ENCODE results near the gene BTG1.
A peak's percentile ranks its signal among the peaks of the same experiment; 100 is the strongest.

The BTG1 gene, protein sequence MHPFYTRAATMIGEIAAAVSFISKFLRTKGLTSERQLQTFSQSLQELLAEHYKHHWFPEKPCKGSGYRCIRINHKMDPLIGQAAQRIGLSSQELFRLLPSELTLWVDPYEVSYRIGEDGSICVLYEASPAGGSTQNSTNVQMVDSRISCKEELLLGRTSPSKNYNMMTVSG

DNA sequence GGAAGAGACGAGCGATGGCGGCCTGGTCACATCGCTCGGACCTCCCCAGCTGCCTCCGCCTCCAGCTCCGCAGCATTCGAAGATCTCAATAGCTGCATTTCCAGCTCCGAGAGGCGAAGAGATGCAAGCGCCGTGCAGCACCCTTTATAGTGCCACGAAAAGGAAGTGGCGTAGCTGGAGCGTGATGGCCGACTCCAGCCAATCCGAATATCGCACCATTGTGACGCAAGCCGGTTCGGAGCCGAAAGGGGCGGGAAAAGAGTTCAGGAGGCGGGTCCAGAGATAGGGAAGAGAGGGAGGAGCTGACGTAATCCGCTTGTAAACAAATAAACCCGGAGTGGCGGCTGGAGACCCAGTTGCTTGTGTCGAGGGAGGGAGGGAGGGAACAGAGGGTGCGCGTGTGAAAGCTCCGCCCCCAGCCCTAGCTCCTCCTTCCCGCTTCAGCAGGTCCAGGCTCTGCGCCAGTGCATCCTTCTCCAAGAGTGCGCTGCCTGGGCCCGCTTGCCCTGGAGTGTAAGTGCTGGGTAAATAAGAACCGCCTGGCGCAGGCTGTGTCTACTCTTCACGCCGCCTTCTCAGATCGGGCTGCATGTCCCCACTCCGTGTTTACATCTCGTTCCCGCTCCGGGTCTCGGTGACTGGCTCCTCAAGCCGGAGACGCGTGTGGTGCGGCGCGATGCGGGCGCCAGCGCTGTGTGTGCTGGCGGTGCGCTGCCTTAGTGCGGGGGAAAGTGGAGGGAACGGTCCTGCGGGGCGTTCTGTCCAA is at the start of gene BTG1:
BTG1 (minus strand) TSS at position 116 of the 766 bp plus-strand sequence. CDS start 311 bp downstream, outside the sequence.
- Histone ChIP-seq H3K36me3 (ENCODE audit: control insufficient read depth in 2 of 2, insufficient read depth in 2 of 2, low read length in 2 of 2) (peaks cover 16 to 21% of the 10 kb centered on the region in 2 donors), H3K9me3 (ENCODE audit: control insufficient read depth in 2 of 2, low read length in 2 of 2) (no peaks in the 10 kb centered on the region), H3K9ac (ENCODE audit: low read depth in 1 of 2, low read length in 2 of 2) (peak within 1 kb of the TSS; percentile 96 to 99), H3K27ac (ENCODE audit: low read depth in 2 of 2, low read length in 2 of 2) (peak within 1 kb of the TSS; percentile 98 to 99), H3K27me3 (ENCODE audit: control insufficient read depth in 2 of 2, insufficient read depth in 2 of 2, low read length in 2 of 2) (no peaks in the 10 kb centered on the region), H3K4me1 (ENCODE audit: control insufficient read depth in 2 of 2, insufficient read depth in 2 of 2, low read length in 2 of 2) (peaks cover 1 to 4% of the 10 kb centered on the region in 2 donors), H3K4me3 (ENCODE audit: low read length in 2 of 2) (peak within 1 kb of the TSS; percentile 88 to 93)

DNA sequence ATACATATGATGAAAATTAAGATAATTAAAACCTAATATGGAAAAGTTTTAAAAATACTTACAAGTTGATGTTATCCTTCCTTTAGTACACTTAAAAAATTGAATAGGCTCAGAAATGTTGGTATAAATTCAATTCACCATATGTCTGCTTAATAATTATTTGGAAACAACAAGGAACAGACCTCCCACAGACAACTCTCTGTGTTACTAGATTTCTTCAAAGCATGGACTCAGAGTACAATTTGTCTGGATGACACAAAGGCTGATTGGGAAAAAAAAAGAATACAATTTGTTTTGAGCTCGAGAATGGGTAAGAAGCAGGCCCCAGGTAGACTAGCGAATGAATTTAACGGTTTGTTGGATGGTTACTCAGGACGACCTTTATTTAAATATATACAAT is 48.9 kb upstream of the BTG1 start:
- Histone ChIP-seq H3K27me3 (ENCODE audit: control insufficient read depth in 2 of 2, insufficient read depth in 2 of 2, low read length in 2 of 2) (no peaks in the 10 kb centered on the region), H3K9me3 (ENCODE audit: control insufficient read depth in 2 of 2, low read length in 2 of 2) (no peaks in the 10 kb centered on the region), H3K36me3 (ENCODE audit: control insufficient read depth in 2 of 2, insufficient read depth in 2 of 2, low read length in 2 of 2) (no peaks in the 10 kb centered on the region), H3K4me1 (ENCODE audit: control insufficient read depth in 2 of 2, insufficient read depth in 2 of 2, low read length in 2 of 2) (no peaks in the 10 kb centered on the region), H3K4me3 (ENCODE audit: low read length in 2 of 2) (no peak overlapping the region), H3K9ac (ENCODE audit: low read depth in 1 of 2, low read length in 2 of 2) (no peak overlapping the region), H3K27ac (ENCODE audit: low read depth in 2 of 2, low read length in 2 of 2) (no peak overlapping the region)

DNA sequence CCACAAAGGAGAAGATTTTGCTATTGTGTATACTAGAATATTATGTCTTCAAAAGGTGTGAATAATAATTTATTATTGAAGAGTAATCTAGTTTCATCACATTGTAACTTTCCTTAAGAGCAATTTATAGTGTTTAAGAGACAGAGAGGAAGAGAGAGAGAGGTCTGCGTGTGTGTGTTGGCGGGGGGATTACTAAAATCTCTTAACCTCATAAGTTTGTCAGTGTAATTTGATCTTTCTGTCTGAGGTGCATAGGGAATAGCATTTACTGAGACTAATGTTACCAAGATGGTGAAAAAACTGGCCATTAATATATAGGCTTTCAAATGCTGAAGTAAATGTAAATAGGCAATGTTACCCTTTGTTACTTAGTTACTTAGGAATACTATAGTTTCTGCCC is 48.2 kb upstream of the BTG1 start:
- H3K4me1 ChIP-seq (ENCODE audit: control insufficient read depth in 2 of 2, insufficient read depth in 2 of 2, low read length in 2 of 2), result no peaks in the 10 kb centered on the region
- H3K9ac ChIP-seq (ENCODE audit: low read depth in 1 of 2, low read length in 2 of 2), result no peak overlapping the region
- H3K9me3 ChIP-seq (ENCODE audit: control insufficient read depth in 2 of 2, low read length in 2 of 2), result no peaks in the 10 kb centered on the region
- H3K27ac ChIP-seq (ENCODE audit: low read depth in 2 of 2, low read length in 2 of 2), result no peak overlapping the region
- no peaks in the 10 kb centered on the region for H3K36me3 ChIP-seq (ENCODE audit: control insufficient read depth in 2 of 2, insufficient read depth in 2 of 2, low read length in 2 of 2)
- no peak overlapping the region for H3K4me3 ChIP-seq (ENCODE audit: low read length in 2 of 2)
- H3K27me3 ChIP-seq (ENCODE audit: control insufficient read depth in 2 of 2, insufficient read depth in 2 of 2, low read length in 2 of 2), result no peaks in the 10 kb centered on the region

DNA sequence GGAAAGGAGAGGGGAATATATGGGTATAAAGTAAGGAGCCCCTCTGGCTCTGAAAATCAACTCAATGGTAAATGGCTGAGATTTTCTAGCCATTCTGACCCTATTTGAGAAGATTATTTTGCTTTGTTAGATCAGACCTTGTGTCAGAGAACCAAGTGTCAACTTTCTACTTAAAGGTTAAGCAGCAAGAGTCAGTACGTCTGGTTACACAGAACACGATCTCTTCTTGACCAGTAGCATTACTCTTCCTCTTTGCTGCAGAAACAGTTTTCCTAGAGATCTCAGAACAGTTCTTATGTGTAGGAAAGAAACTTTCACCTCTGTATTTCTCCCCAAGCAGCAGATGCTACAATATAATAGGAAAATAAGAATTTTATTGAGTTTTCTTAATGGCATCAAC is 47.4 kb upstream of the BTG1 start:
- Histone ChIP-seq H3K9ac (ENCODE audit: low read depth in 1 of 2, low read length in 2 of 2) (no peak overlapping the region), H3K4me3 (ENCODE audit: low read length in 2 of 2) (no peak overlapping the region), H3K36me3 (ENCODE audit: control insufficient read depth in 2 of 2, insufficient read depth in 2 of 2, low read length in 2 of 2) (no peaks in the 10 kb centered on the region), H3K27ac (ENCODE audit: low read depth in 2 of 2, low read length in 2 of 2) (no peak overlapping the region), H3K9me3 (ENCODE audit: control insufficient read depth in 2 of 2, low read length in 2 of 2) (no peaks in the 10 kb centered on the region), H3K27me3 (ENCODE audit: control insufficient read depth in 2 of 2, insufficient read depth in 2 of 2, low read length in 2 of 2) (no peaks in the 10 kb centered on the region), H3K4me1 (ENCODE audit: control insufficient read depth in 2 of 2, insufficient read depth in 2 of 2, low read length in 2 of 2) (no peaks in the 10 kb centered on the region)

DNA sequence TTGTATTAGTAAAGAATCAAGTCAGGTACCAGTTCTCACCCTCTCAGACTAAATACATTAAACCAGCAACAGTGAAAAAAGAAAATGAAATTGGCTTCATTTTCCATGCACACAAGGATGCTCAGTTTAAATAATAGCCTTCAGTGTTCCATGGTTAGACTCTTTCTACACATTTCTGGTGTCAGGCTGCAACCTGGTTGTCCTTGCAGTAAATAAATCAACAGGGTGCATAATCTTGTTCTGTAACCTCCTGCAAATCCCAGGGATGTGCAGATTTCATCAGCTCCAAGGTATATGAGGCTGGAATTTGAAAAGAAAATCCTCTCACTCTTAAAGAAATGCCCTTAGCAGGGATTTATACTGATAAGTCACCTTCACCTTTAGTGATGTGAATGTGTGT is 46.7 kb upstream of the BTG1 start:
- no peak overlapping the region for H3K4me3 ChIP-seq (ENCODE audit: low read length in 2 of 2)
- H3K27ac ChIP-seq (ENCODE audit: low read depth in 2 of 2, low read length in 2 of 2), result no peak overlapping the region
- H3K36me3 ChIP-seq (ENCODE audit: control insufficient read depth in 2 of 2, insufficient read depth in 2 of 2, low read length in 2 of 2), result no peaks in the 10 kb centered on the region
- no peaks in the 10 kb centered on the region for H3K4me1 ChIP-seq (ENCODE audit: control insufficient read depth in 2 of 2, insufficient read depth in 2 of 2, low read length in 2 of 2)
- no peaks in the 10 kb centered on the region for H3K27me3 ChIP-seq (ENCODE audit: control insufficient read depth in 2 of 2, insufficient read depth in 2 of 2, low read length in 2 of 2)
- H3K9me3 ChIP-seq (ENCODE audit: control insufficient read depth in 2 of 2, low read length in 2 of 2), result no peaks in the 10 kb centered on the region
- no peak overlapping the region for H3K9ac ChIP-seq (ENCODE audit: low read depth in 1 of 2, low read length in 2 of 2)

DNA sequence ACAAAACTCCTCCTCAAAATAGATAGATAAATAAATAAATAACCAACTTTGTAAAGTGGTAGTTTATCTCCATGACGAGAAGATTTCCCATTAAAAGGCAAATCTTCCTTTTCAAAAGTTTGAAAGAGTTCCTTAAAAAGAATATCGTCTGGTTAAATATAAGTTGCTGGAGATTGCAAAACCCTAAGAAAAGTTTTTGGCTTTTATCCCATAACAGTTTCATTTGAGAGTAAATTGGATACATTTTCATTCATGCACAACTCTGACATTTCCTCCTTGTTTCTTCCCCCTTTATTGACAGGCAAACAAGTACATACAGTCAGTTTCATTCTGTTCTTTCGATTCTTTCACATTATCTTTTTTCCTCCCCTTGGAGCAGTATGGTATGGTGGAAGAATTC is 45.4 kb upstream of the BTG1 start:
- H3K4me3 ChIP-seq (ENCODE audit: low read length in 2 of 2), result no peak overlapping the region
- no peaks in the 10 kb centered on the region for H3K27me3 ChIP-seq (ENCODE audit: control insufficient read depth in 2 of 2, insufficient read depth in 2 of 2, low read length in 2 of 2)
- H3K9me3 ChIP-seq (ENCODE audit: control insufficient read depth in 2 of 2, low read length in 2 of 2), result no peaks in the 10 kb centered on the region
- H3K9ac ChIP-seq (ENCODE audit: low read depth in 1 of 2, low read length in 2 of 2), result no peak overlapping the region
- H3K36me3 ChIP-seq (ENCODE audit: control insufficient read depth in 2 of 2, insufficient read depth in 2 of 2, low read length in 2 of 2), result no peaks in the 10 kb centered on the region
- H3K4me1 ChIP-seq (ENCODE audit: control insufficient read depth in 2 of 2, insufficient read depth in 2 of 2, low read length in 2 of 2), result no peaks in the 10 kb centered on the region
- H3K27ac ChIP-seq (ENCODE audit: low read depth in 2 of 2, low read length in 2 of 2), result no peak overlapping the region

DNA sequence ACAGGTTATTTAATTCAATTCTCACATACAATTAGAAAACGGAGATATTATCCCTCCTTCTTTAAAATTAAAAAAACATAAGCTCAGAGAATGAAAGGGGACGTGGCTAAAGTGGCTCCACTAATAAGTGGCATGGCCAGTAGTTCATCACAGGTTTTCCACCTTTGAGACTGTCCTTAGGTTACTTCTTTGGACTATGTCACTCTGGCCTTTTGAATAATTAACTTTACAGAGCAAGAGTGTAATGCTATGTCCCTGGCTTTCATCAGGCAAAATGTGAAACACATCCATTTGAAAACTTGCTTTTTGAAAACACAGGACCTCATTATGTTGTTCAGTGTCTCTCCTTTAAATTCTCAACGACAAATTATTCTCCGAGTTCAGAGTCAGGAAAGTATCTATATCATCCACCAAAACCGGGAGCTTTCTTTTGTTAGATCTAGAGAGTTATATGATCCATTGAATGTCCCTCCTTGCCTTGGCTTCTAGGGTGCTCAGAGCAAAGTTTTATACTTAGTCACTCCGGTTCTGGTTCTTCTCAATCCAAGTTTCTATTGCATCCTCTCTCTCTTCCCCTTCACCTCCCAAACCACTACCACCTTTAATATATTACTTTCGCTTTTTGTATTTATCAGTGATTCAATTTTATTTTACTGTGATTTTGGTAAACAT is 43.0 kb upstream of the BTG1 start:
- Histone ChIP-seq H3K9ac (ENCODE audit: low read depth in 1 of 2, low read length in 2 of 2) (no peak overlapping the region), H3K27me3 (ENCODE audit: control insufficient read depth in 2 of 2, insufficient read depth in 2 of 2, low read length in 2 of 2) (no peaks in the 10 kb centered on the region), H3K9me3 (ENCODE audit: control insufficient read depth in 2 of 2, low read length in 2 of 2) (no peaks in the 10 kb centered on the region), H3K27ac (ENCODE audit: low read depth in 2 of 2, low read length in 2 of 2) (no peak overlapping the region), H3K4me3 (ENCODE audit: low read length in 2 of 2) (no peak overlapping the region), H3K36me3 (ENCODE audit: control insufficient read depth in 2 of 2, insufficient read depth in 2 of 2, low read length in 2 of 2) (no peaks in the 10 kb centered on the region), H3K4me1 (ENCODE audit: control insufficient read depth in 2 of 2, insufficient read depth in 2 of 2, low read length in 2 of 2) (no peaks in the 10 kb centered on the region)

DNA sequence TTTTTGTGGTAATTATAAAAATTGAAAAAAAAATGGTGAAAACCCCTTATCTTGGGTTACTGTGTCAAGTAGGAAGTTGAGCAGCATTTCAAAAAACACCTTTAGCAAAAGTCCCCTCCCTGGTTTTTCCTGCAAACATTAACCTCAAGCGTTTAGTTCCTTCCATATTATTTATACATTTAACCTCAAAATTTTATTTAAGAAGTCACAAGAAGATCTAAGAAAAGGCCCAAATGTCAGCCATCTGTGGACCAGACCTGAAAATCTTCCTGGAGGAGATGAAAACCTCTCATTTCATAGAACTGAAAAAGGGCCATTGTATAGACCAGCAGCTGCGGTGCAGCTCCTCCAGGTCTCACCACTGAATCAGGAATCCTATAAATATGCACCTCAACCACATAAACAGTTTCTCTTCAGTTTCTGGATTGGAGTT is 40.4 kb upstream of the BTG1 start:
- H3K27ac ChIP-seq (ENCODE audit: low read depth in 2 of 2, low read length in 2 of 2), result no peak overlapping the region
- H3K9ac ChIP-seq (ENCODE audit: low read depth in 1 of 2, low read length in 2 of 2), result no peak overlapping the region
- H3K27me3 ChIP-seq (ENCODE audit: control insufficient read depth in 2 of 2, insufficient read depth in 2 of 2, low read length in 2 of 2), result no peaks in the 10 kb centered on the region
- no peak overlapping the region for H3K4me3 ChIP-seq (ENCODE audit: low read length in 2 of 2)
- no peaks in the 10 kb centered on the region for H3K4me1 ChIP-seq (ENCODE audit: control insufficient read depth in 2 of 2, insufficient read depth in 2 of 2, low read length in 2 of 2)
- no peaks in the 10 kb centered on the region for H3K9me3 ChIP-seq (ENCODE audit: control insufficient read depth in 2 of 2, low read length in 2 of 2)
- no peaks in the 10 kb centered on the region for H3K36me3 ChIP-seq (ENCODE audit: control insufficient read depth in 2 of 2, insufficient read depth in 2 of 2, low read length in 2 of 2)

DNA sequence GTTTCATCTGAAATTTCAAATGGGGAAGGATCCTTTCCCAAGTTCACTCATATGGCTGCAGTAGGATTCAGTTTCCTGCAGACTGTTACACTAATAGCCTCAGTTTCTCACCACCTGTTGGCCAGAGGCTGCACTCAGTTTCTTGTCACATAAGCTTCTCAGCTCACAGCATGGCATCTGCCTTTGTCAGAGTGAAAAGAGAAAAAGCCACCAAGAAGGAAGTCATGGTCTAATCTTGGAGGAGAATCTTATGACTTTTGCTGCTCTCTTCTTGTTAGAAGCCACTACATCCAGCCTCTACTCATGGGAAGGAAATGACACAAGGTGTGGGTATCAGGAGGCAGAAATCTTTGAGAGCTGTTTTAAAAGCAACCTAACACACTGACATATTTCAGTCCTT is 39.4 kb upstream of the BTG1 start:
- Histone ChIP-seq H3K4me1 (ENCODE audit: control insufficient read depth in 2 of 2, insufficient read depth in 2 of 2, low read length in 2 of 2) (no peaks in the 10 kb centered on the region), H3K36me3 (ENCODE audit: control insufficient read depth in 2 of 2, insufficient read depth in 2 of 2, low read length in 2 of 2) (no peaks in the 10 kb centered on the region), H3K9me3 (ENCODE audit: control insufficient read depth in 2 of 2, low read length in 2 of 2) (no peaks in the 10 kb centered on the region), H3K27me3 (ENCODE audit: control insufficient read depth in 2 of 2, insufficient read depth in 2 of 2, low read length in 2 of 2) (no peaks in the 10 kb centered on the region), H3K4me3 (ENCODE audit: low read length in 2 of 2) (no peak overlapping the region), H3K27ac (ENCODE audit: low read depth in 2 of 2, low read length in 2 of 2) (peak overlapping the region in 1 of 2 donors; percentile 25), H3K9ac (ENCODE audit: low read depth in 1 of 2, low read length in 2 of 2) (no peak overlapping the region)

DNA sequence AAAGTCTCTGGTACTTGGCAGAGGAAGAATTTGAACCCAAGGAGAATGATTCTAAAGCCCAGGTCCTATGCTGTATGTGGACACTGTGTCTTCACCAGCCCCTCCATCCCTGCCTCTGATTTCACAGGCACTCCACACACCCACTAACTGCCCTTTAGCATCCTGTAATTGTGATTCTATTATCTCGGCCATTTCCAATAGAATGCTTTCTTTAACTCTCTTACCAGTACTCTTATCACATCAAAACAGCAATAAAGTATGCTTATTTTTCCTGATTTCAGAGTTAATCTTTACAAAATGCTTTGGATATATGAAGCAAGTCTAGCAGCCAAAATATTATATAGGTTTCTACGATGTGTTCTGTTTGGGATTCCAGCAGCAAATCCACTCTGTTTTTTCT is 37.9 kb upstream of the BTG1 start:
- no peaks in the 10 kb centered on the region for H3K27me3 ChIP-seq (ENCODE audit: control insufficient read depth in 2 of 2, insufficient read depth in 2 of 2, low read length in 2 of 2)
- no peaks in the 10 kb centered on the region for H3K9me3 ChIP-seq (ENCODE audit: control insufficient read depth in 2 of 2, low read length in 2 of 2)
- H3K27ac ChIP-seq (ENCODE audit: low read depth in 2 of 2, low read length in 2 of 2), result no peak overlapping the region
- H3K9ac ChIP-seq (ENCODE audit: low read depth in 1 of 2, low read length in 2 of 2), result no peak overlapping the region
- H3K4me1 ChIP-seq (ENCODE audit: control insufficient read depth in 2 of 2, insufficient read depth in 2 of 2, low read length in 2 of 2), result no peaks in the 10 kb centered on the region
- no peaks in the 10 kb centered on the region for H3K36me3 ChIP-seq (ENCODE audit: control insufficient read depth in 2 of 2, insufficient read depth in 2 of 2, low read length in 2 of 2)
- no peak overlapping the region for H3K4me3 ChIP-seq (ENCODE audit: low read length in 2 of 2)

Measured in mucosa of rectum (tissue), 2 donors.